ENCODE measurements around the gene XXYLT1. TPM values are rescaled to one million over a fixed set of nuclear protein-coding genes. Genes with fewer than 3 reads are reported as not detected.

XXYLT1 gene
- total and polyA plus RNA-seq, 10 donors = 2.7 to 22.3 (median 9.5) TPM

GRCh38 chr3:195131176-195131575 lies 139.8 kb downstream of the XXYLT1 start:
- DNase-seq = no peak
- peaks cover 0 to 41% (median 14%) of the 10 kb centered on the region in 6 donors for H3K4me1 ChIP-seq
- no peak overlapping the region for H3K4me3 ChIP-seq
- no peaks in the 10 kb centered on the region for H3K27me3 ChIP-seq (replicated peaks in 1 of 7)
- 90 to 97% (median 95%) methylated on average over 4 of the region's 4 CpGs for WGBS, 5 donors
- TF ChIP-seq, protein P1, sequence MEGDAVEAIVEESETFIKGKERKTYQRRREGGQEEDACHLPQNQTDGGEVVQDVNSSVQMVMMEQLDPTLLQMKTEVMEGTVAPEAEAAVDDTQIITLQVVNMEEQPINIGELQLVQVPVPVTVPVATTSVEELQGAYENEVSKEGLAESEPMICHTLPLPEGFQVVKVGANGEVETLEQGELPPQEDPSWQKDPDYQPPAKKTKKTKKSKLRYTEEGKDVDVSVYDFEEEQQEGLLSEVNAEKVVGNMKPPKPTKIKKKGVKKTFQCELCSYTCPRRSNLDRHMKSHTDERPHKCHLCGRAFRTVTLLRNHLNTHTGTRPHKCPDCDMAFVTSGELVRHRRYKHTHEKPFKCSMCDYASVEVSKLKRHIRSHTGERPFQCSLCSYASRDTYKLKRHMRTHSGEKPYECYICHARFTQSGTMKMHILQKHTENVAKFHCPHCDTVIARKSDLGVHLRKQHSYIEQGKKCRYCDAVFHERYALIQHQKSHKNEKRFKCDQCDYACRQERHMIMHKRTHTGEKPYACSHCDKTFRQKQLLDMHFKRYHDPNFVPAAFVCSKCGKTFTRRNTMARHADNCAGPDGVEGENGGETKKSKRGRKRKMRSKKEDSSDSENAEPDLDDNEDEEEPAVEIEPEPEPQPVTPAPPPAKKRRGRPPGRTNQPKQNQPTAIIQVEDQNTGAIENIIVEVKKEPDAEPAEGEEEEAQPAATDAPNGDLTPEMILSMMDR (IDR thresholded peaks at IDR 0.05 in 8 of 11, conservative IDR thresholded peaks at IDR 0.05 in 3 of 11) = no peak
- TF ChIP-seq POLR2AphosphoS5 (IDR thresholded peaks at IDR 0.05) (no peak), POLR2A (IDR thresholded peaks at IDR 0.05) (no peak)
- H3K27ac ChIP-seq = no peak overlapping the region
- intact Hi-C loops (cut with DNase I; ENCODE audit: low total_unique reads) = no loop called here
- no peaks in the 10 kb centered on the region for H3K36me3 ChIP-seq
- no peaks in the 10 kb centered on the region for H3K9me3 ChIP-seq

- 59 to 72% (median 65%) methylated on average over 11 of the region's 11 CpGs for WGBS, 5 donors
- no peak for DNase-seq
Observed at GRCh38 chr3:195129644-195130492, 141.1 kb downstream of the XXYLT1 start.

GRCh38 chr3:195129072-195129643 lies 141.8 kb downstream of the XXYLT1 start:
- no peak for DNase-seq
- intact Hi-C loops (cut with DNase I; ENCODE audit: low total_unique reads) = no loop called here
- peak overlapping the region in 1 of 8 donors; percentile 16 for H3K27ac ChIP-seq
- no peaks in the 10 kb centered on the region for H3K36me3 ChIP-seq
- TF ChIP-seq POLR2AphosphoS5 (IDR thresholded peaks at IDR 0.05) (no peak), POLR2A (IDR thresholded peaks at IDR 0.05) (no peak)
- TF ChIP-seq, protein P1 (IDR thresholded peaks at IDR 0.05 in 8 of 11, conservative IDR thresholded peaks at IDR 0.05 in 3 of 11) = no peak
- H3K4me1 ChIP-seq = peaks cover 0 to 49% (median 15%) of the 10 kb centered on the region in 6 donors
- H3K4me3 ChIP-seq = peak overlapping the region in 1 of 8 donors; percentile 39
- no peaks in the 10 kb centered on the region for H3K9me3 ChIP-seq
- WGBS, 5 donors = 73 to 91% (median 81%) methylated on average over 12 of the region's 12 CpGs
- no peaks in the 10 kb centered on the region for H3K27me3 ChIP-seq (replicated peaks in 1 of 7)

More at GRCh38 chr3:195129644-195130492, 141.1 kb downstream of the XXYLT1 start:
- peak overlapping the region in 2 of 8 donors; percentile 14 to 16 for H3K27ac ChIP-seq
- H3K36me3 ChIP-seq = no peaks in the 10 kb centered on the region
- no peaks in the 10 kb centered on the region for H3K27me3 ChIP-seq (replicated peaks in 1 of 7)
- intact Hi-C loops (cut with DNase I; ENCODE audit: low total_unique reads) = no loop called here
- H3K4me1 ChIP-seq = peaks cover 0 to 49% (median 15%) of the 10 kb centered on the region in 6 donors
- TF ChIP-seq, protein P1 (IDR thresholded peaks at IDR 0.05 in 8 of 11, conservative IDR thresholded peaks at IDR 0.05 in 3 of 11) = no peak
- TF ChIP-seq POLR2AphosphoS5 (IDR thresholded peaks at IDR 0.05) (no peak), POLR2A (IDR thresholded peaks at IDR 0.05) (no peak)
- peak overlapping the region in 1 of 8 donors; percentile 39 for H3K4me3 ChIP-seq
- no peaks in the 10 kb centered on the region for H3K9me3 ChIP-seq

Data from spleen (tissue), 11 donors.